ENCODE results near the gene KRT32.

GRCh38 chr17:41453066-41453465 lies 14.1 kb downstream of the KRT32 start:
- TF ChIP-seq TAF1 (IDR thresholded peaks at IDR 0.05; ENCODE audit: low read depth, low read length), result no peak
- TF ChIP-seq POLR2AphosphoS5 (IDR thresholded peaks at IDR 0.05; ENCODE audit: low read depth, low read length), result no peak
- TF ChIP-seq SPI1 (IDR thresholded peaks at IDR 0.05; ENCODE audit: low read depth, low read length), result no peak
- TF ChIP-seq POLR2A (IDR thresholded peaks at IDR 0.05; ENCODE audit: low read depth, low read length), result no peak
- no peak for TF ChIP-seq PAX5 (IDR thresholded peaks at IDR 0.05; ENCODE audit: insufficient read depth, low read length, severe bottlenecking)

All from GM12891 (cell line).